OCI-LY1 (cell line): ENCODE data around the gene FAF1.

Source experiments
- H2AFZ ChIP-seq: fragments of 200-600 bp; sonication (generic), shearing (Covaris generic); 2 replicates; pipeline ENCODE4 v1.6.0; 2014; ENCODE audit warnings: antibody characterized with exemption, mild to moderate bottlenecking, low read length
- H3F3A ChIP-seq: fragments of 200-600 bp; sonication (generic), shearing (Covaris generic); 2 replicates; pipeline ENCODE4 v1.6.0; 2014; ENCODE audit warnings: mild to moderate bottlenecking, antibody characterized with exemption, low read length, moderate library complexity; ENCODE audit not compliant: insufficient read depth
- H3K27ac ChIP-seq: fragments of 200-600 bp; sonication (generic); 2 replicates; pipeline ENCODE4 v1.5.1; 2014; ENCODE audit warnings: low read length, mixed run types, mild to moderate bottlenecking, low read depth; ENCODE audit not compliant: poor library complexity, severe bottlenecking
- H3K27me3 ChIP-seq: fragments of 200-600 bp; sonication (generic); 2 replicates; pipeline ENCODE4 v1.6.0; 2014; ENCODE audit warnings: antibody characterized with exemption, mild to moderate bottlenecking, low read length, moderate library complexity; ENCODE audit not compliant: insufficient read depth
- H3K36me3 ChIP-seq: fragments of 200-600 bp; sonication (generic); 2 replicates; pipeline ENCODE4 v1.6.1; 2014; ENCODE audit warnings: mild to moderate bottlenecking, antibody characterized with exemption, low read length, moderate library complexity, mixed read lengths; ENCODE audit not compliant: insufficient read depth
- H3K4me1 ChIP-seq: fragments of 200-600 bp; sonication (generic); 2 replicates; pipeline ENCODE4 v1.5.1; 2014; ENCODE audit warnings: mild to moderate bottlenecking, low read length, moderate library complexity; ENCODE audit not compliant: insufficient read depth, severe bottlenecking
- H3K4me2 ChIP-seq: fragments of 200-600 bp; sonication (generic), shearing (Covaris generic); 2 replicates; pipeline ENCODE4 v1.6.1; 2014; ENCODE audit warnings: low read length
- H3K4me3 ChIP-seq: fragments of 200-600 bp; sonication (generic); 2 replicates; pipeline ENCODE4 v1.5.1; 2014; ENCODE audit warnings: low read length, low read depth, mild to moderate bottlenecking, mixed read lengths; ENCODE audit not compliant: poor library complexity, severe bottlenecking
- H3K79me2 ChIP-seq: fragments of 200-600 bp; shearing (Covaris generic); 2 replicates; pipeline ENCODE4 v1.6.1; 2016; ENCODE audit warnings: mixed run types, low read length, mixed read lengths; ENCODE audit not compliant: insufficient read depth
- H3K9ac ChIP-seq: fragments of 200-600 bp; sonication (generic), shearing (Covaris generic); 2 replicates; pipeline ENCODE4 v1.6.1; 2014; ENCODE audit warnings: mild to moderate bottlenecking, low read length, mixed read lengths
- H3K9me2 ChIP-seq: fragments of 200-600 bp; sonication (generic), shearing (Covaris generic); 2 replicates; pipeline ENCODE4 v1.6.1; 2014; ENCODE audit warnings: low read depth, mild to moderate bottlenecking, low read length, mixed read lengths
- H3K9me3 ChIP-seq: fragments of 200-600 bp; shearing (Covaris generic); 2 replicates; pipeline ENCODE4 v1.6.1; 2014; ENCODE audit warnings: low read length, mixed read lengths
- H4K20me1 ChIP-seq: fragments of 200-600 bp; sonication (generic), shearing (Covaris generic); 2 replicates; pipeline ENCODE4 v1.6.0; 2016; ENCODE audit warnings: mild to moderate bottlenecking, low read length; ENCODE audit not compliant: insufficient read depth
- CTCF ChIP-seq: fragments of 200-600 bp; sonication (generic), shearing (Covaris generic); IDR thresholded peaks from 2 replicates; pipeline ENCODE4 v1.5.1; 2017; ENCODE audit warnings: mild to moderate bottlenecking, antibody characterized with exemption, low read length, moderate library complexity, mixed read lengths
- EZH2 ChIP-seq: fragments of 200-600 bp; sonication (generic), shearing (Covaris generic); IDR thresholded peaks from 2 replicates; pipeline ENCODE4 v1.8.0; 2017; ENCODE audit warnings: borderline replicate concordance, mixed run types, mild to moderate bottlenecking, antibody characterized with exemption, low read length, moderate library complexity, mixed read lengths

The FAF1 gene

GRCh38 chr1:50497007-50497406 is 463.1 kb downstream of the FAF1 start:
- Histone ChIP-seq H3K27ac (no peak overlapping the region), H3K27me3 (no peaks in the 10 kb centered on the region), H3K36me3 (peaks cover 31% of the 10 kb centered on the region), H3K9me2 (no peaks in the 10 kb centered on the region), H3K9me3 (no peaks in the 10 kb centered on the region; the same call in 1 of the 2 replicates), H3K4me1 (no peaks in the 10 kb centered on the region), H3K4me3 (no peak overlapping the region), H3K9ac (no peak overlapping the region), H3F3A (no peaks in the 10 kb centered on the region), H4K20me1 (no peaks in the 10 kb centered on the region), H3K79me2 (no peaks in the 10 kb centered on the region), H2AFZ (no peak overlapping the region), H3K4me2 (no peak overlapping the region)
- no peak for TF ChIP-seq EZH2
- TF ChIP-seq CTCF = no peak

GRCh38 chr1:50493710-50494109 is 466.4 kb downstream of the FAF1 start:
- Histone ChIP-seq H3K4me3 (no peak overlapping the region), H3K9ac (no peak overlapping the region), H3K9me2 (no peaks in the 10 kb centered on the region), H2AFZ (no peak overlapping the region), H3K9me3 (no peaks in the 10 kb centered on the region; the same call in 1 of the 2 replicates), H3K27ac (no peak overlapping the region), H3K27me3 (no peaks in the 10 kb centered on the region), H3K79me2 (no peaks in the 10 kb centered on the region), H3K4me1 (no peaks in the 10 kb centered on the region), H3K36me3 (peaks cover 58% of the 10 kb centered on the region), H3F3A (no peaks in the 10 kb centered on the region), H4K20me1 (no peaks in the 10 kb centered on the region), H3K4me2 (no peak overlapping the region)
- TF ChIP-seq EZH2 (no peak), CTCF (no peak)

- H3K4me3 ChIP-seq = no peak overlapping the region
- no peaks in the 10 kb centered on the region for H3F3A ChIP-seq
- H3K36me3 ChIP-seq = peaks cover 60% of the 10 kb centered on the region
- H2AFZ ChIP-seq = no peak overlapping the region
- H3K27ac ChIP-seq = no peak overlapping the region
- no peaks in the 10 kb centered on the region; the same call in 1 of the 2 replicates for H3K9me3 ChIP-seq
- no peaks in the 10 kb centered on the region for H4K20me1 ChIP-seq
- H3K27me3 ChIP-seq = no peaks in the 10 kb centered on the region
- H3K4me1 ChIP-seq = no peaks in the 10 kb centered on the region
- TF ChIP-seq EZH2 = no peak
- no peak for TF ChIP-seq CTCF
- no peaks in the 10 kb centered on the region for H3K9me2 ChIP-seq
- no peaks in the 10 kb centered on the region for H3K79me2 ChIP-seq
- no peak overlapping the region for H3K9ac ChIP-seq
- H3K4me2 ChIP-seq = no peak overlapping the region
Observed at GRCh38 chr1:50492142-50492541, 467.9 kb downstream of the FAF1 start.
